CD4-positive, alpha-beta T cell treated with Interleukin-4 for 4 hours (primary cell): ENCODE results near the gene PPDPF.

ENCODE experiments used
- DNase-seq: peaks from one replicate; pipeline ENCODE4 v3.0.0-alpha.2; 2020

PPDPF gene

DNA sequence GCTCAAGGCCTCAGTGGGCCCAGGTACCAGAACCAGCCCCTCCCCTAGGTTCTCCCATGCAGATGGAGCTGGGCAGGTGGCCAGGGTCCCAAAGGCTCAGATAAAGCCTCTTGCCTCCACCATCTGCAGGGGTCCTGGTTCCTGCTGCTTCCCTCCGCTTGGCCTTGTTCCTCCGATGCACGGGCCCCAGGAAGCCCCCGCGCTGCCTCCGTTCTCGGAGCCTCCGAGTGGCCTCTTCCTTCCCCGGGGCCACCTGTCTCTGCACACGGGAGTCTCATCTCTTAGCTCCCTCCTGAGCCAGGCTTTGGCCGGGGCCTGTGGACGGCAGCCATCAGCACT, 18.5 kb downstream of the PPDPF start:
- no peak for DNase-seq

DNA sequence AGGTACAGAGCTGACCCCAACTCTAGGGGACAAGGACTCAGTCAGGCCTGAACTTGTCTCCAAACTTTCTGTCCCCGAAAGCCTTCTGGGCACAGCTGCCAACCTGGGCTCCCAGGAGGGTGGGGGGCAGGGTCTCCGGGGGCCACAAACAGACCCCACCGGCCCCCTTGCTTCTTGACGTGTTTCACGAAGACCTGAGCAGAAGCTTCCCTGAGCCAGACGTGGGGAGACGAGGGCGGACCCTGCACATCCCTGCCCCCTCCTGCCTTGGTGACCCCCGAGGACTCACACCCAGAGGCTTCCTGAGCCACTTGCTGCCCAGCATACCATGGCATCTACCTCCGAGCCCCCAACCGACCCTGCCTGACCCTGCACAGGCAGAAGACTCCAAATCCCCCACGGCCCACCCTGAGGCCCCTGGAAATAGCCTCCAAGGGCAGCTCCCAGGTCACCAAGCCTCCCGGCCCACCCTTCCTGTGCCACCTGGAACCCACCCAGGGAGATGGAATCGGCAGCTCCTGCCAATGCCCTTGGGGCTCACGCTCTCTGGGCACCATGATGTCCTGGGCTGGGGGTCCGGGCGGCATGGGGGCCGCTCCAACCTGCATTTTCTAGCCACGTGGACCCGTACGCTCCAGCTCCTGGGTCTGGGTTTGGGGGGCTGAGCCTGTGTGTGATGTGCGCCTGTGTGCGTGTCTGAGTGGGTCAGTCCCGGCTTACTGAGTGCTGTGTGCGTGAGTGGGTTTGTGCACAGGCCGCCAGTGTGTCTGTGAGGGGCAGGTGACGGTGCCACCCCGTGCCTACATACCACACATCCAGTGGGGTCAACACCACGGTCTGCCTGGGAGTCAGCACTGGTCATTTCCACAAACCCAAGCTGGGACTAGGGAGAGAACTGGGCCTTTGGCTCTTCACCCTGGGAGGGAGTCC, 19.1 kb downstream of the PPDPF start:
- no peak for DNase-seq

DNA sequence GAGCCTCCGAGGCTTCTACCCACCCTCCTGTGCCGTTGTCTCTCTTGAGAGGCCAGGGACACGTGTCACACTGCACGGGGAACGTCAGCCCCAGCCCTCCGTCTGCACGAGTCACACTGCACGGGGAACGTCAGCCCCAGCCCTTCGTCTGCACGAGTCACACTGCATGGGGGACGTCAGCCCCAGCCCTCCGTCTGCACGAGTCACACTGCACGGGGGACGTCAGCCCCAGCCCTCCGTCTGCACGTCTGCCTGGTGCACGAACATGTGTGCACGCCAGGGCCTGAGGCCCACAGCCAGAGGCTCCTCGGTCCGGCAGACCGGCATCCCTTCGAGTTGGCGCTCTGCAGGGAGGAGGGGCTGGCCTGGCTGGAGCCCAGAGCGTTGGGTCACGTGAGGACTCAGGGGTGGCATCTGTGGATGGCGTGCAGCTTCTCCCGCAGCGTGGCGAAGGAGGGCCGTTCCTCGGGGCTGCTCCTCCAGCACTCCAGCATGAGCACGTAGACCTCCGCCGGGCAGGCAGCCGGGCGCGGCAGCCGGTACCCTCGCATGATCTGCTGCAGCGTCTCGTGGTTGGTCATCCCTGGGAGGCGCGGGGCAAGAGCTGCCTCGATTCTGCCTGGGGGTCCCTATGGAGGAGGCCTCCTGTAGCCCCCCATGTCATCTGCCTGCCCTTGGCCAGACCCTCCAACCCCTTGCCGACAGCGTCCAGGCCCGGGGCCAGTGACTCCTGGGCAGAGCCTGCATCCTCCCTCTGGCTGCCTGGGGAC, 20.0 kb downstream of the PPDPF start:
- no peak for DNase-seq

- no peak for DNase-seq
Observed at GRCh38 chr20:63541371-63541770, 20.8 kb downstream of the PPDPF start.

GRCh38 chr20:63542031-63542559, 21.5 kb downstream of the PPDPF start:
- no peak for DNase-seq

DNA sequence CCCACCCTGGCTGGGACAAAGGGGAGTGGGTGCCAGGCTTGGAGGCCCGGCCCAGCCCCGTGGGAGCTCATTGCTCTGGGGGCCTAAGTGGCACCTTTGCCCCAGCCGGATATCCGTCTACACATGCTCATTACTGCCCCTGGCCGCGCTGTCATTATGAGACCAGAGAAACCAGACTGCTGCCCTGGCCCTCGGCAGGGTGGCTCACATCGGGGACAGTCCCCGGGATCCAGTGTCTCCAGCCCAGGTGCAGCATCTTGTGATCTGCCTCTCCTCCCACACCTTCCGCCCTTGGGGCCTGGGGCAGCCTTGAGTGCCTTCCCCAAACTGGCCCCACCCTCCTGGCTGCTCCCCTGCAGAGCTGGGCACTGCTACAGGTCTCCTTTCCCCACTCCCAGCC, 22.1 kb downstream of the PPDPF start:
- DNase-seq, result no peak

- no peak for DNase-seq
Observed at GRCh38 chr20:63543131-63543530, 22.6 kb downstream of the PPDPF start.

- no peak for DNase-seq
Observed at GRCh38 chr20:63543733-63544132, 23.2 kb downstream of the PPDPF start.

DNA sequence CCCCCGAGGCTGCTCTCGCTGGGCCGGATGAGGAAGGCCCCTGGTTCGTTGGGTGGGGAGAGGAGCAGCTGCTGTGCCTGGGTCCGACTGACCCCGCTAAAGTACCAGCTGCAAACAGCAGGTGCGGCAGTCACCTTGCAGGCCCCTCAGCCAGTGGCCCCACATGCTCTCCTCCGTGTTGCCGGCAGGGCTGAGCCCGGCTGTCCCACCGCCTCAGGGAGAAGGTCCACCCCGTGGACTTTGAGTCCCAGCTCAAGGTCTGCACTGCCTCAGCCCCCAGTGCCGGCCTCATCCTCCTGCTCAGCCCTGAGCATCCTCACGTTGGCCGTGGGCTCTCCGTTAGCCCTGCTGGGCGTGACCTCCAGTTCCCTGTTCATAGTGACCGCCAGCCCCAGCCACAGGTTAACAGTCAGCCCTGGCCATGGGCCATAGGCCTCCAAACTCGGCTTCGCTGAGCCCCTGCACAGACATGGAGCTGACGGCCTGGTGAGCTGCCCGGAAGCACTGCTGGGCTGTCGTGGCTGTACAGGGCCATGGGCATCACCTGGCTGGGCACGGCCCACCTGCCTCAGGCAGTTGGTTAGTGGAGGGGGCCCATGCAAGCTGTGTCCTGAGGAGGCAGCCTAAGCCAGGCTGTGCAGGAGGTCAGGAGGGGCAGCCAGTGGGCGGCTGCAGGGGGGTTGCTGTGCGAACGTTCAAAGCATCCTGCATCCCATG, 23.8 kb downstream of the PPDPF start:
- DNase-seq, result no peak

DNA sequence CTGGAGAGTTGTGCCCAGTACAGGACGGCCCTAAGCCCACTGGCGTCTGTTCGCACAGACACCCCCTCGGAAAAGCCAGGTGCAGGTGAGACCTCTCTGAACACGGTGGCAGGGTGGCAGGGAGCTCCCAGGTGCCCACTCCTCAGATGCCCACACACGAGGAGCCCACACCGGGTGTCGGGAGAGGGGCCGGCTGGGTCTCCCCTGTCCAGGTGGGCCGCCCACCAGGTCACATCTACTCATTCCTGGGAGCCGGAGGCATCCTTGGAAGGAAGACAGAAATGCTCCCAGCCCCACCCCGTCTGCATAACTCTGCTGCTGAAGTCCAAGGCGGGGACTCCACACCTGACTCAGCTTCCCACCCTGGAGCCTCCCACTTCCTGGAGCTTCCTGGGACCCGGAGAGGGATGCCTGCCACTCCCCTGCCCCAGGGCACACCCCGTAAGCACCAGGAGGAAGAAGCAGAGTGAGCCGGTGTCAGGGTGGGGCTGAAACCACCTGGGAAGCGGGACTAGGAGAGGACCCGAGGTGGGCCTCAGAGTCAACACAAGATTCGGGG, 24.5 kb downstream of the PPDPF start:
- DNase-seq, result no peak

DNA sequence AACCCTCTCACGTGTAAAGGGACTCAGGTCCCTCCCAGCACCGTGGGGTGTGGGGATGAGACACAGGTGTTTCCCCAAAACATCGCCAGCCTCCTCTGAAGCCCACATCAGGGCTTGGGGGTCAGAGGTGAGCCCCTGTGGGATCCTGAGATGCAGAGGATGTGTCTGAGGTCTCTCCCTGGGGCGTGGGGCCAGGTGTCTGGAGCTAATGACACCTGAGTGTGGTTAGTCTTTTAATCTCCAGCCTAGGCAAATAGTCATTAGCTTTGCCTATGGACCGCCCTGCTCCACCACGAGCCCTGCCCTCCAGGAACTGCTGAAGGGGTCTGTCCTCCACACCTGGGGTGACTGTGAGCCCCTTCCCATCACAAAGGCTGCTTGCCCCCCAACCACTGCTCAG, 25.2 kb downstream of the PPDPF start:
- no peak for DNase-seq

DNA sequence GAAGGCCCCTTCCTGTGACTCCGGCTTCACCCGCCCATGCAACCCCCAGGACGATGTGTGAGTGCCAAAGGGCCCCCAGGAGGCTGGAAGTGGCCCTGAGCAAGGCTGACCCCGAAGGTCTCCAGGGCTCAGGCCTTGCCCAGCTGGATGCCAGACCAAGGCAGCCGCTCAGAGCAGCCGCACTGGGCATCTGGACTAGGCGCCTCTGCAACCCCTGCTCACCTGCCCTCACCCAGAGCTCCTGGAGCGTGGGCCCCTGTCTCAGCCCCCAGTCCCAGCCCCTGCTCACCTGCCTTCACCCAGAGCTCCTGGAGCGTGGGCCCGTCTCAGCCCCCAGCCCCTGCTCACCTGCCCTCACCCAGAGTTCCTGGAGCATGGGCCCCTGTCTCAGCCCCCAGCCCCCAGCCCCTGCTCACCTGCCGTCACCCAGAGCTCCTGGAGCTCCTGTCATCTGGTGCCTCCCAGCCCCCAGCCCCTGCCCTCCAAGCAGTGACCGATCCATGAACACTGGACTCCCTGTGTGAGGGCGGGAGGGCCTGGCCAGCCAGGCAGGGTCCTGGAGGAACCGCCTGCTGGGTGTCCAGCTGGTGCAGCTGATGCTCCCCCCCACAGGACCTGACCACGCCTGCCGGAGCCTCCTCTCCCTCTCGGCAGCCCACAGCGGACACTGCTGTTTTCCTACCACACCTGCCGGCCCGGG, 25.8 kb downstream of the PPDPF start:
- DNase-seq, result no peak

DNA sequence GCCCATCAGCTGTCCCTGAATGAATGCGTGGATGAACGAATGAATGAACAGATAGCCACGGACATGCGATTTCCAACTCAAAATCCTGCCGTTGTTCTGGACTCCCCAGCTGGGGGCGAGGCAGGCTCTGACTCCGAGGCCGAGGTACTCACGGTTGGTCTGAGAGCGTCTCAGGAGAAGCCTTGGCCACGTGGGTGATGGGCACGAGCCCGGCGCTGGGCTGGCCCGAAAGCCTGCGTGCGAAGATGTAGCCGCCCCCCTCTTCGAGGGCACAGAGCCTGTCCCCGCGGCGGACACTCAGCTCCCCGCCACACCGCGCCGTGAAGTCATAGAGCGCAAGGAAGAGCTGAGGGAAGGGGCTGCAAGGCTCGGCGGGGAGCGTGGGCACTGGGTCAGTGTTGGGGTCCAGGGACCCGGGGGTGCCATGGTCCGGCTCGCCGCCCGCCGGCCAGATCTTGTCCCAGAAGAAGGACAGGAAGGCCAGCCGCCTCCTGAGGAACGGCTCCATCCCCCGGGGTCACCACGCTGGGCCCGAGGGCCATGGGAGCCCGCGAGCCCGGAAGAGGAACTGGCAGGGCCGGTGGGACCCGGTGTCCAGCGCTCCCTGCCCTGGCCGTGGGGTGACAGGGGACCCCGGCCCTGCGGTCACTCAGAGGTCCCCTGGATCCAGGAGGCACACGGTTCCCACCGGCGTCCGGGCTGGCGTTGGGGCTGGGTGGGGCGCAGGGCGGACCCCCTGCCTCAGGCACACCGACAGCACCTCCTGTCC, 26.6 kb downstream of the PPDPF start:
- no peak for DNase-seq

DNA sequence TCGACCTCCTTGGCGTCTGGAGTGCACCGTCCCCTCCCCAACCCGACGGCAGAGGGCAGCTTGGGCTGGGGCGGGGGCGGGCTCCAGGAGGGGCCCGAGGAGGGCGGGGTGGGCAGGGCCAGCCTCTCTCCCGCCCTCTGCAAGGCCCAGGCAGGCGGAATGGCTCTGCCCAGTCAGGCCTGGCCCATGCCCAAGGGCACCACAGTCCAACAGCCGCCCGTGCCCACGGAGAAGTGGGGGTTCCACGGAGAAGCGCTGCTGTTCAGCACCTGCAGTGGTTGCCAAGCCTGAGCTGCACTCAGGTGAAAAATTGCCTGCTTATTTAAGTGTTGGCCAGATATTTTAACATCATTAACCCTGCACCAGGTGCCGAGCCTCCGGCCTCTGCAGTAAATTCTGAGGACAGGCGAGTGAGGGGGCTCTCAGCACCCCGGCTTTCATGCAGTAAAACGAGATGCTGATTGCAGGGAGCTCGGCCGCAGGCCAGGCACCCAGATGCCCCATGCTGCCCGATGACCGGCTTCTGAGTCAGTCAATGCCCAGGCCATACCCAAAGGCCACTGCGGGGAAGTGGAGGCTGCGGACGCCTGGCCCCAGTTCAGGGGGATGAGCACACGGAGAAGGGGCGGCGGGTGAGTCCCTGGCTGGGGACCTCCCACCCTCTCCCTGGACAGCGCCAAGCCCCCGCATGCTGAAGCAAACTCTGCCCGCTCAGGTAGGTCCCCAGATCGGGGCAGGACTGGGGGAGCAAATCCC, 27.3 kb downstream of the PPDPF start, which contains the start of gene SRMS:
Gene SRMS (minus strand): TSS at position 25 of the 756 bp plus-strand sequence. CDS start 286 bp downstream, outside the sequence.
- DNase-seq, result no peak

GRCh38 chr20:63548542-63548941, 28.0 kb downstream of the PPDPF start:
- DNase-seq, result no peak

DNA sequence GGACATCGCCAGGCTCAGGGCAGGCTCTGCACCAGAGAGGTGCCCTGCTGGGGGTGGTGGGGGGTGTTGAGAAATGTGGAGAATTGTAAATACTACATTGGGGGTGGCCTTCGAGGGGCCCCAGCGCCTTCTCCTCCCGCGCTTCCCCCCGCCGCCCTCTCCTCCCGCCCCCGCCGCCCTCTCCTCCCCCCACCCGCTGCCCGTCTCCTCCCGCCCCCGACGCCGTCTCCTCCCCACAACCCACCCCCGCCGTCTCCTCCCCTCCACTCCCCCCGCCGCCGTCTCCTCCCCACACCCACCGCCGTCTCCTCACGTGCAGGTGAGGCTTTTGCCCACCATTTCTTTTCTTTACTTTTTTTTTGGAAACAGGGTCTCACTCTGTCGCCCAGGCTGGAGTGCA, 28.5 kb downstream of the PPDPF start:
- DNase-seq, result no peak

GRCh38 chr20:63549679-63550282, 29.2 kb downstream of the PPDPF start:
- DNase-seq, result no peak

- no peak for DNase-seq
Observed at GRCh38 chr20:63551068-63551467, 30.5 kb downstream of the PPDPF start.

DNA sequence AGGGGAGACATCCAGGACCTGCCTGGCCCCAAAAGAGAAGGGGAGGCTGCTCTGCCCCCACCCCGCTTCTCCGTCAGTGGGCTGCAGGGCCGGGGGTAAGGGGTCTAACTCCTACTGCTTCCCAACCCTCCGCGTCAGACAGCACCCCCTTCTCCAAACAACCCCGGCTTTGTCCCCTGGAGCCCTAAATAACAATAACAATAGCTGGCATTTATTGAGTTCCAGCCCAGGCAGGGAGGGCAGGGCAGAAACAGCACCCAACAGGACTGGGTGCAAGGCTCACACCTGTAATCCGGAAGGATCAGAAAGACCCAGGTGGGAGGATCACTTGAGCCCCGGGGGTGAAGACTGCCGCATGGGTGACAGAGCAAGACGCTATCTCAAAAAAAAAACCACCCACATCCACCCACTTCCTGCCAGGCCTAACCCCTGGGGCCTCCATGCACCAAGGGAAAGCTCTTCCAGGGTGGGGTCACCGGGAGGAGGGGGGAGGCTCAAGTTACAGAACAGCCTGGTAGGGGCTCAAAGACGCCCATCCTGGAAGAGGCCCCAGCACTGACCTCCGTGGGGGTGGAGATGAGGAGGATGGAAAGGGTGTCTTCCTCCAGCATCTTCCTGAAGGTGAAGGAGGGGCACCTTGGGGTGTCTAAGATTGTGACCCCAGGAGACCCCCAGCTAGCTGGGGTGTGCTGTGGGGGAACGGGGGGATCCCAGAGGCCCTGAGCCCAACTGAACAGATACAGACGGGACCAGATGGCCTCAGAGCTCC, 32.1 kb downstream of the PPDPF start:
- DNase-seq, result peak; percentile 62
